ENCODE results near the gene HOXB4. TPM values are rescaled to one million over a fixed set of nuclear protein-coding genes. Genes with fewer than 3 reads are reported as not detected.

HOXB4 gene
- total and polyA plus RNA-seq, 2 of the 4 experiments (the other 2 are of a cell fraction) = 2.0 to 8.5 TPM

GRCh38 chr17:48549281-48549630 is 28.9 kb downstream of the HOXB4 start (continued):
- TF ChIP-seq RCOR1 (IDR thresholded peaks at IDR 0.05; ENCODE audit: insufficient replicate concordance, low read length) (no peak), CEBPB (IDR thresholded peaks at IDR 0.05; ENCODE audit: low read depth, low read length) (no peak), POLR2A (IDR thresholded peaks at IDR 0.05; ENCODE audit: low read depth, low read length) (no peak), RFX5 (IDR thresholded peaks at IDR 0.05; ENCODE audit: low read depth, low read length) (no peak), USF2 (IDR thresholded peaks at IDR 0.05; ENCODE audit: low read depth, low read length) (no peak)
